ENCODE data around the gene SMYD1. TPM values are rescaled to one million over a fixed set of nuclear protein-coding genes. Genes with fewer than 3 reads are reported as not detected.

Gene SMYD1
- total and polyA plus RNA-seq, 5 donors from 2014 or later, result not detected

GRCh38 chr2:88100489-88100858 is 32.8 kb downstream of the SMYD1 start:
- ATAC-seq (ENCODE audit: low read depth in 2 of 2) (no peak), DNase-seq (no peak)
- Histone ChIP-seq H3K27ac (ENCODE audit: insufficient read depth, low read length, poor library complexity, severe bottlenecking) (no peak overlapping the region), H3K27me3 (ENCODE audit: control insufficient read depth, insufficient read depth, low read length) (peaks cover 2% of the 10 kb centered on the region), H3K9me3 (ENCODE audit: control insufficient read depth in 2 of 2, low read length in 2 of 2) (no peaks in the 10 kb centered on the region), H3K4me3 (ENCODE audit: low read depth, low read length) (no peak overlapping the region), H3K4me1 (ENCODE audit: control insufficient read depth, insufficient read depth, low read length, poor library complexity, severe bottlenecking) (no peaks in the 10 kb centered on the region), H3K36me3 (ENCODE audit: control insufficient read depth, insufficient read depth, low read length) (no peaks in the 10 kb centered on the region)
- H3K4me1 Mint-ChIP-seq, result no peaks in the 10 kb centered on the region
- no peaks in the 10 kb centered on the region for H3K36me3 Mint-ChIP-seq
- no peak overlapping the region for H3K27ac Mint-ChIP-seq
- H3K9me3 Mint-ChIP-seq, result peaks cover 0 to 2% (median 0%) of the 10 kb centered on the region in 7 donors
- H3K4me3 Mint-ChIP-seq, result no peak overlapping the region
- peaks cover 4% of the 10 kb centered on the region for H3K27me3 Mint-ChIP-seq

- Mint-ChIP-seq H3K9me3 (no peaks in the 10 kb centered on the region), H3K36me3 (no peaks in the 10 kb centered on the region), H3K4me3 (no peak overlapping the region), H3K27ac (no peak overlapping the region), H3K27me3 (no peaks in the 10 kb centered on the region), H3K4me1 (no peaks in the 10 kb centered on the region)
- DNase-seq (no peak), ATAC-seq (ENCODE audit: low read depth in 2 of 2) (no peak)
- Histone ChIP-seq H3K4me3 (ENCODE audit: low read depth, low read length) (no peak overlapping the region), H3K9me3 (ENCODE audit: control insufficient read depth in 2 of 2, low read length in 2 of 2) (no peaks in the 10 kb centered on the region), H3K4me1 (ENCODE audit: control insufficient read depth, insufficient read depth, low read length, poor library complexity, severe bottlenecking) (no peaks in the 10 kb centered on the region), H3K27me3 (ENCODE audit: control insufficient read depth, insufficient read depth, low read length) (peaks cover 8% of the 10 kb centered on the region), H3K36me3 (ENCODE audit: control insufficient read depth, insufficient read depth, low read length) (no peaks in the 10 kb centered on the region), H3K27ac (ENCODE audit: insufficient read depth, low read length, poor library complexity, severe bottlenecking) (no peak overlapping the region)
Measured at GRCh38 chr2:88108796-88109195, 41.2 kb downstream of the SMYD1 start.

- ATAC-seq (ENCODE audit: low read depth in 2 of 2) (no peak), DNase-seq (no peak)
- no peaks in the 10 kb centered on the region for H3K36me3 Mint-ChIP-seq
- no peak overlapping the region for H3K27ac Mint-ChIP-seq
- no peaks in the 10 kb centered on the region for H3K27me3 Mint-ChIP-seq
- Histone ChIP-seq H3K27ac (ENCODE audit: insufficient read depth, low read length, poor library complexity, severe bottlenecking) (no peak overlapping the region), H3K4me1 (ENCODE audit: control insufficient read depth, insufficient read depth, low read length, poor library complexity, severe bottlenecking) (no peaks in the 10 kb centered on the region), H3K27me3 (ENCODE audit: control insufficient read depth, insufficient read depth, low read length) (peaks cover 7% of the 10 kb centered on the region), H3K36me3 (ENCODE audit: control insufficient read depth, insufficient read depth, low read length) (no peaks in the 10 kb centered on the region), H3K9me3 (ENCODE audit: control insufficient read depth in 2 of 2, low read length in 2 of 2) (no peaks in the 10 kb centered on the region), H3K4me3 (ENCODE audit: low read depth, low read length) (no peak overlapping the region)
- no peak overlapping the region for H3K4me3 Mint-ChIP-seq
- H3K4me1 Mint-ChIP-seq, result no peaks in the 10 kb centered on the region
- H3K9me3 Mint-ChIP-seq, result no peaks in the 10 kb centered on the region
Measured at GRCh38 chr2:88110830-88111229, 43.2 kb downstream of the SMYD1 start.

GRCh38 chr2:88113069-88113468 is 45.4 kb downstream of the SMYD1 start:
- Histone ChIP-seq H3K27me3 (ENCODE audit: control insufficient read depth, insufficient read depth, low read length) (peaks cover 3% of the 10 kb centered on the region), H3K4me3 (ENCODE audit: low read depth, low read length) (no peak overlapping the region), H3K27ac (ENCODE audit: insufficient read depth, low read length, poor library complexity, severe bottlenecking) (no peak overlapping the region), H3K36me3 (ENCODE audit: control insufficient read depth, insufficient read depth, low read length) (no peaks in the 10 kb centered on the region), H3K9me3 (ENCODE audit: control insufficient read depth in 2 of 2, low read length in 2 of 2) (no peaks in the 10 kb centered on the region), H3K4me1 (ENCODE audit: control insufficient read depth, insufficient read depth, low read length, poor library complexity, severe bottlenecking) (no peaks in the 10 kb centered on the region)
- H3K27me3 Mint-ChIP-seq, result no peaks in the 10 kb centered on the region
- H3K4me1 Mint-ChIP-seq, result no peaks in the 10 kb centered on the region
- no peak overlapping the region for H3K27ac Mint-ChIP-seq
- ATAC-seq (ENCODE audit: low read depth in 2 of 2), result no peak
- no peak overlapping the region for H3K4me3 Mint-ChIP-seq
- no peaks in the 10 kb centered on the region for H3K9me3 Mint-ChIP-seq
- H3K36me3 Mint-ChIP-seq, result no peaks in the 10 kb centered on the region
- DNase-seq, result no peak

- Mint-ChIP-seq H3K27me3 (peaks cover 5% of the 10 kb centered on the region), H3K9me3 (no peaks in the 10 kb centered on the region), H3K27ac (no peak overlapping the region), H3K36me3 (no peaks in the 10 kb centered on the region), H3K4me1 (no peaks in the 10 kb centered on the region), H3K4me3 (no peak overlapping the region)
- Histone ChIP-seq H3K27me3 (ENCODE audit: control insufficient read depth, insufficient read depth, low read length) (peaks cover 3% of the 10 kb centered on the region), H3K27ac (ENCODE audit: insufficient read depth, low read length, poor library complexity, severe bottlenecking) (no peak overlapping the region), H3K4me3 (ENCODE audit: low read depth, low read length) (no peak overlapping the region), H3K36me3 (ENCODE audit: control insufficient read depth, insufficient read depth, low read length) (no peaks in the 10 kb centered on the region), H3K4me1 (ENCODE audit: control insufficient read depth, insufficient read depth, low read length, poor library complexity, severe bottlenecking) (no peaks in the 10 kb centered on the region), H3K9me3 (ENCODE audit: control insufficient read depth in 2 of 2, low read length in 2 of 2) (no peaks in the 10 kb centered on the region)
- ATAC-seq (ENCODE audit: low read depth in 2 of 2), result no peak
- no peak for DNase-seq
Measured at GRCh38 chr2:88114889-88115288, 47.3 kb downstream of the SMYD1 start.

GRCh38 chr2:88115825-88116518 is 48.3 kb downstream of the SMYD1 start:
- no peak overlapping the region for H3K27ac Mint-ChIP-seq
- Histone ChIP-seq H3K27me3 (ENCODE audit: control insufficient read depth, insufficient read depth, low read length) (peaks cover 3% of the 10 kb centered on the region), H3K9me3 (ENCODE audit: control insufficient read depth in 2 of 2, low read length in 2 of 2) (no peaks in the 10 kb centered on the region), H3K4me3 (ENCODE audit: low read depth, low read length) (no peak overlapping the region), H3K36me3 (ENCODE audit: control insufficient read depth, insufficient read depth, low read length) (no peaks in the 10 kb centered on the region), H3K27ac (ENCODE audit: insufficient read depth, low read length, poor library complexity, severe bottlenecking) (no peak overlapping the region), H3K4me1 (ENCODE audit: control insufficient read depth, insufficient read depth, low read length, poor library complexity, severe bottlenecking) (no peaks in the 10 kb centered on the region)
- no peaks in the 10 kb centered on the region for H3K4me1 Mint-ChIP-seq
- no peaks in the 10 kb centered on the region for H3K36me3 Mint-ChIP-seq
- peaks cover 5% of the 10 kb centered on the region for H3K27me3 Mint-ChIP-seq
- no peaks in the 10 kb centered on the region for H3K9me3 Mint-ChIP-seq
- no peak for DNase-seq
- no peak for ATAC-seq (ENCODE audit: low read depth in 2 of 2)
- H3K4me3 Mint-ChIP-seq, result no peak overlapping the region

- H3K4me1 ChIP-seq (ENCODE audit: control insufficient read depth, insufficient read depth, low read length, poor library complexity, severe bottlenecking), result no peaks in the 10 kb centered on the region
- Mint-ChIP-seq H3K9me3 (no peaks in the 10 kb centered on the region), H3K36me3 (no peaks in the 10 kb centered on the region), H3K27me3 (peaks cover 5% of the 10 kb centered on the region), H3K4me1 (no peaks in the 10 kb centered on the region), H3K4me3 (no peak overlapping the region), H3K27ac (no peak overlapping the region)
- H3K36me3 ChIP-seq (ENCODE audit: control insufficient read depth, insufficient read depth, low read length), result no peaks in the 10 kb centered on the region
- peaks cover 5% of the 10 kb centered on the region for H3K27me3 ChIP-seq (ENCODE audit: control insufficient read depth, insufficient read depth, low read length)
- DNase-seq, result no peak
- ATAC-seq (ENCODE audit: low read depth in 2 of 2), result no peak
- H3K9me3 ChIP-seq (ENCODE audit: control insufficient read depth in 2 of 2, low read length in 2 of 2), result no peaks in the 10 kb centered on the region
- H3K4me3 ChIP-seq (ENCODE audit: low read depth, low read length), result no peak overlapping the region
- H3K27ac ChIP-seq (ENCODE audit: insufficient read depth, low read length, poor library complexity, severe bottlenecking), result no peak overlapping the region
Measured at GRCh38 chr2:88116669-88117432, 49.2 kb downstream of the SMYD1 start.

GRCh38 chr2:88117973-88118372 is 50.3 kb downstream of the SMYD1 start:
- no peaks in the 10 kb centered on the region for H3K9me3 ChIP-seq (ENCODE audit: control insufficient read depth in 2 of 2, low read length in 2 of 2)
- Mint-ChIP-seq H3K9me3 (no peaks in the 10 kb centered on the region), H3K36me3 (no peaks in the 10 kb centered on the region), H3K4me1 (no peaks in the 10 kb centered on the region), H3K4me3 (no peak overlapping the region), H3K27me3 (peaks cover 5% of the 10 kb centered on the region), H3K27ac (no peak overlapping the region)
- H3K4me1 ChIP-seq (ENCODE audit: control insufficient read depth, insufficient read depth, low read length, poor library complexity, severe bottlenecking), result no peaks in the 10 kb centered on the region
- peaks cover 5% of the 10 kb centered on the region for H3K27me3 ChIP-seq (ENCODE audit: control insufficient read depth, insufficient read depth, low read length)
- ATAC-seq (ENCODE audit: low read depth in 2 of 2) (no peak), DNase-seq (no peak)
- no peaks in the 10 kb centered on the region for H3K36me3 ChIP-seq (ENCODE audit: control insufficient read depth, insufficient read depth, low read length)
- H3K4me3 ChIP-seq (ENCODE audit: low read depth, low read length), result no peak overlapping the region
- H3K27ac ChIP-seq (ENCODE audit: insufficient read depth, low read length, poor library complexity, severe bottlenecking), result no peak overlapping the region
